Naive thymus-derived CD8-positive, alpha-beta T cell (primary cell): ENCODE results near the gene NR2E3. TPM values are rescaled to one million over a fixed set of nuclear protein-coding genes. Genes with fewer than 3 reads are reported as not detected.

Source experiments
- ATAC-seq, 2 donors: fragments of 150-1000 bp; cut with Tn5 transposase in 1 of 2; sonication (Bioruptor Pico), chemical (Tn5 transposase) in 1 of 2; 1 replicate in 1 of 2; 2 replicates in 1 of 2; pipeline ENCODE4 v1.10.0; 2021; ENCODE audit warnings: mild to moderate bottlenecking in 2 of 2, moderate library complexity in 2 of 2
- POLR2A ChIA-PET: fragments of 350-600 bp; sonication (Branson Sonifier 250); formaldehyde crosslinking; loops from one replicate; lab custom pipeline; 2021; ENCODE audit warnings: antibody characterized with exemption; lab: Charles Lee
- DNase-seq, 10 donors: peaks; one replicate each; pipeline versions ENCODE4 v3.0.0 to v3.0.0-alpha.2; 2020 to 2022
- H3K27ac Mint-ChIP-seq, 10 donors: one replicate each; pipeline ENCODE4 v1.8.0; 2020 to 2022; ENCODE audit warnings: mild to moderate bottlenecking in 10 of 10, mixed read lengths in 10 of 10, moderate library complexity in 4 of 10, inconsistent platforms in 1 of 10
- H3K27me3 Mint-ChIP-seq, 5 donors: one replicate each; pipeline ENCODE4 v1.8.0; 2021 to 2022; ENCODE audit warnings: mixed read lengths in 5 of 5
- H3K36me3 Mint-ChIP-seq, 3 donors: one replicate each; pipeline ENCODE4 v1.8.0; 2020 to 2022; ENCODE audit warnings: mixed read lengths in 3 of 3, mild to moderate bottlenecking in 2 of 3, inconsistent platforms in 1 of 3
- H3K4me1 Mint-ChIP-seq, 4 donors: one replicate each; pipeline ENCODE4 v1.8.0; 2021 to 2022; ENCODE audit warnings: mixed read lengths in 4 of 4
- H3K4me3 Mint-ChIP-seq, 10 donors: one replicate each; pipeline ENCODE4 v1.8.0; 2020 to 2022; ENCODE audit warnings: mild to moderate bottlenecking in 10 of 10, mixed read lengths in 10 of 10, moderate library complexity in 6 of 10, inconsistent platforms in 1 of 10
- H3K9me3 Mint-ChIP-seq, 9 donors: one replicate each; pipeline ENCODE4 v1.8.0; 2020 to 2022; ENCODE audit warnings: mixed read lengths in 9 of 9, mild to moderate bottlenecking in 3 of 9, inconsistent platforms in 1 of 9, moderate library complexity in 1 of 9
- polyA plus RNA-seq, 3 donors: library from polyadenylated mRNA; unstranded; fragments of 300-500 nt; fragmentation: Illumina TruSeq; gene quantifications; one replicate each; pipeline ENCODE4 v1.2.3, GENCODE V29; 2021
- total RNA-seq, 8 experiments: library from RNA in 2 of 8; stranded (reverse) in 2 of 8; gene quantifications; one replicate each; pipeline ENCODE4 v1.2.3 and lab custom pipeline; 2021 to 2026

Gene NR2E3
- total and polyA plus RNA-seq, 5 experiments from 2014 or later = 0.07 to 0.36 TPM; not detected in 3

DNA sequence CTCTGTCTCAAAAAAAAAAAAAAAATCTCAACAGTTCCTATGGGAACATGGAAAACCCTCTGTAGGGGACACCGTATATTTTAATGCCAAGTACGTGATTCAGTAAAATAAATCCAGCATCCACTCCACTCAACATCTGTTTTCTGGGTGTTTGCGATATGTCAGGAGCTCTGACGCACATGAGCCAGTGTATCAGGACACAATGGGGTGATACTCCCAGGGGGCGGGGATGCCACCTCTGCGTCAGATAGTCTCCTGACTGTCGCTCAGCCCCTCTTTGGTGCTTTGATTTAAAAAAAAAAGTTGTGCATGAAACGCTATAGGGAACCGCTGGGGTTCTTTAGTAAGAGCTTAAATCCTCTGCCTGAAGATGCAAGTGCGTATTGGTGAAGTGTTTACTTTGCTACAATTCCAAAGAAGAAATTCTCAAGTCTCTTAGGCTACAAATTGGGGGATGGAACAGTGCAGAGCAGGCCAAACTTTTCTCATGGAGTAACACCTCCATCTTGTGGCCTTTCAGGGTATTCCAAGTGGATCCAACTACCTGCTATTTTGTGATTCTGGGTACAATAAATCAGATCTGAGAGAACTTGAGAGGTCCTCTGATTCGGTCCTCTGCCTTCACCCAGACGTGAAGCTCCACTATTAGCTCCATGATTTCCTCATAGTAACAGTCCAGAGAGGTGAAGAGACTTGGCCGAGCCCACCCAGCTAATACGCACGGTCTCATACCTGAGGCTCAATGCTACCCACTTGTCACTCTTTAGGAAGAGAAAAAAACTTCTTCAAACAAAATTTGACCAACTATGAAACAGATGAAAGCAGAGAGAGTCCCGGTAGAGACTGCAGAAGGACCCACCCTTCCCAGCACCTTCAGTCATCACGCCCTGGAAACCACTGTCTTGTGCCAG is 9.3 kb upstream of the NR2E3 start:
- ATAC-seq (no peak), DNase-seq (peak in 2 of 10 donors; percentile 8 to 9)
- peaks cover 0 to 2% (median 0%) of the 10 kb centered on the region in 9 donors for H3K9me3 Mint-ChIP-seq
- POLR2A ChIA-PET = no interaction called here
- H3K27ac Mint-ChIP-seq = no peak overlapping the region
- H3K36me3 Mint-ChIP-seq = no peaks in the 10 kb centered on the region
- H3K27me3 Mint-ChIP-seq = peaks cover 11 to 40% (median 28%) of the 10 kb centered on the region in 5 donors
- H3K4me1 Mint-ChIP-seq = peaks cover 0 to 3% (median under 1%) of the 10 kb centered on the region in 4 donors
- no peak overlapping the region for H3K4me3 Mint-ChIP-seq

DNA sequence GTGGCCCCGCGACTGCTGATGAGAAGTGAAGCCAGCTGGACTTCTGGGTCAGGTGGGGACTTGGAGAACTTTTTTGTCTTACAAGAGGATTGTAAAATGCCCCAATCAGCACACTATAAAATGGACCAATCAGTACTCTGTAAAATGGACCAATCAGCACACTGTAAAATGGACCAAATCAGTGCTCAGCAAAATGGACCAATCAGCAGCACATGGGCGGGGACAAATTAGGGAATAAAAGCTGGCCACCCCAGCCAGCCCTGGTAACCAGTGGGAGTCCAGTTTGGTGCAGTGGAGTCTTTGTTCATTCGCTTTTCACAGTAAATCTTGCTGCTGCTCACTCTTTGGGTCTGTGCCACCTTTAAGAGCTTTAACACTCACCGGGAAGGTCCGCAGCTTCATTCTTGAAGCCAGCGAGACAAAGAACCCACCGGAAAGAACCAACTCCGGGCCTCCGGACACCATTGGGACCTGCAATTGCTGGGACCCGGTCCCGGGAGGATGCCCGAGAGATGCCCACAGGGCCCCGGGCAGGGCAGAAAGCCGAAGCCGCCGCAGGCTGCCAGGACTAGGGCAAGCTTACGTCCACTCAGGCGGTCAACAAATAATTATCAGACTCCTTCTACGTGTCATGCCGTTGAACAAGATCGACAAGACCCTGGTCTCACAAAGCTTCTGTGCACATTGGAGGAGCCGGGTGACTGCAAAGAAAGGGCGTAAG is 8.3 kb upstream of the NR2E3 start:
- POLR2A ChIA-PET = no interaction called here
- no peak overlapping the region for H3K4me3 Mint-ChIP-seq
- peaks cover 11 to 40% (median 28%) of the 10 kb centered on the region in 5 donors for H3K27me3 Mint-ChIP-seq
- H3K36me3 Mint-ChIP-seq = no peaks in the 10 kb centered on the region
- DNase-seq (no peak), ATAC-seq (no peak)
- H3K9me3 Mint-ChIP-seq = peaks cover 0 to 2% (median 0%) of the 10 kb centered on the region in 9 donors
- peaks cover 0 to 3% (median under 1%) of the 10 kb centered on the region in 4 donors for H3K4me1 Mint-ChIP-seq
- H3K27ac Mint-ChIP-seq = no peak overlapping the region

DNA sequence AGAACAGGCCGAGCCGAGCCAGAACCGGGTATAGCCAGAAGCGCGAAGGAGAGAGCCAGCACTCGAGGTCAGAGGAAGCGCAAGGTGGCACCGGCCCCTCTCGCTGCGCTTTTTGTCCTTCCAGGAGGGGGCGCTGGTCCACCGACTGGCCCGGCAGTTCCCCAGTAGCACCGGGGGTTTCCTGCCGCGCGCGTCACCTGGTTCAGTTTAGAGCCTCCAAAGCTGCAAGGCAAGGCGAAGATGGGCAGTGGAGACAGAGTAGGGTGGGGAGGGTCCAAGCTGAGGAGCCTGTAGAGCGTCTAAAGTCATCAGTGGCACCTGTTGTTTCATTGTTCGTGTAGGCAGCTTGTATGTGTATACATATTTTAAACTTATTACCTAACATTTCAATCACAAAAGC is 7.6 kb upstream of the NR2E3 start:
- no peak overlapping the region for H3K27ac Mint-ChIP-seq
- H3K9me3 Mint-ChIP-seq = peaks cover 0 to 2% (median 0%) of the 10 kb centered on the region in 9 donors
- peaks cover 11 to 40% (median 28%) of the 10 kb centered on the region in 5 donors for H3K27me3 Mint-ChIP-seq
- H3K36me3 Mint-ChIP-seq = no peaks in the 10 kb centered on the region
- H3K4me3 Mint-ChIP-seq = no peak overlapping the region
- no peak for ATAC-seq
- POLR2A ChIA-PET = no interaction called here
- peaks cover 0 to 3% (median under 1%) of the 10 kb centered on the region in 4 donors for H3K4me1 Mint-ChIP-seq
- DNase-seq = peak in 1 of 10 donors; percentile 3

DNA sequence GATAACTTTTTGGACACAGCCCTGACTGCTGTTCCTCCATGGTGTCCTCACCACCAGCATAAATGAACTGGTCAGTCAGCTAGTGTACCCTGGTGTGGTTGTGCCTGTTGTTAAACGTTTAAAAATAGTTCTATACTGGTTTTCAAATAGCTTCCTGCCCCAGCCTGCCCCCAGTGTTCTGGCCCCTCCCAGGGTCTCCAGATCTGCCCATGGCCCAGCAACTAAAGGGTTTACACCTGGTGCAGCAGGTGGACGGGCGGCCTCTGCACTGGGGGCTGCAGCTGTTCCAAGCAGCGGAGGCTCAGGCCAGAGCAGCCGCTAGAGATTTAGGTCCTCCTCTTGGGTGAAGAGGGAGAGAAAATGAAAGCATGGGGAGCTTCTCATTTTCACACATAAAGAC is 6.1 kb upstream of the NR2E3 start:
- peaks cover 0 to 2% (median 0%) of the 10 kb centered on the region in 9 donors for H3K9me3 Mint-ChIP-seq
- no peak overlapping the region for H3K4me3 Mint-ChIP-seq
- DNase-seq (no peak), ATAC-seq (no peak)
- H3K27ac Mint-ChIP-seq = no peak overlapping the region
- H3K4me1 Mint-ChIP-seq = peaks cover 0 to 3% (median under 1%) of the 10 kb centered on the region in 4 donors
- POLR2A ChIA-PET = no interaction called here
- H3K27me3 Mint-ChIP-seq = peaks cover 11 to 32% (median 25%) of the 10 kb centered on the region in 5 donors
- no peaks in the 10 kb centered on the region for H3K36me3 Mint-ChIP-seq

DNA sequence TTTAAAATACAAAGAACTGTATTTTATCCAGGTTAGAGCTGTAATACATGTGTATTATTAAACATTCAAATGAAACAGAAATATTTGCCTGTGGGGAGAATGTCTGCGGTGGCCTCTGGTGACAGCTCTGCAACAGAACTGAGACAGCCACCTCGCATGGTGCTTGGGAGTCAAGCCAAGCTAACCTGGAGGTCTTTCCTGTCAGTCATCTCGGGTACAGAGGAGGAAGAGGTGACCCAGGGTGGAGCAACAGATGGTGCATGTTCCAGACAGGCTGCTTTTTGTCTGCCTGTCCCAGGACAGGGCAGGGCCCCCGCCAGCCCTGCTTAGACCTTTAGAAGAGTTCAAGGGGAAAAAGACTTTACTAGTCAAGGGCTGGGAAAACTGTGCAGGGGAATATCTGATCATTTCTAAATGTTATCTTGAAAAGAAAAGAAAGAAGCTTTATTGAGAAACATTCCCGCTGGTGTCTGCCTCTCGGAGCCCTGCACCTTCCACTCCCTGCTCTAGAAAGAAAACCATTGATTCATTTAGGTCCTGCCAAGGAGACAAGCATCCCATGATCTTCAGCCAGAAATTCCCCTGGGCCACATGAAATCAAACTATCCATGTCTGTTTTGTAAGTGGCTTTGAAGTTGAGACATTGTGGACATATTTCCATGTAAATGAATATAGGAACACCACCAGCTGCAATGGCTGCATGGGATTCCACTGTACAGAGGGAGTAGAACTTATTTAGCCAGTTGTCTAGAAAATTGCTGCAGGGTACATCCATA is 5.5 kb upstream of the NR2E3 start:
- peak overlapping the region in 1 of 10 donors; percentile 13 for H3K4me3 Mint-ChIP-seq
- H3K27ac Mint-ChIP-seq = peak overlapping the region in 1 of 10 donors; percentile 48
- H3K9me3 Mint-ChIP-seq = peaks cover 0 to 2% (median 0%) of the 10 kb centered on the region in 9 donors
- ATAC-seq (no peak), DNase-seq (no peak)
- H3K27me3 Mint-ChIP-seq = peaks cover 11 to 28% (median 25%) of the 10 kb centered on the region in 5 donors
- no peaks in the 10 kb centered on the region for H3K36me3 Mint-ChIP-seq
- POLR2A ChIA-PET = no interaction called here
- H3K4me1 Mint-ChIP-seq = peaks cover 0 to 3% (median under 1%) of the 10 kb centered on the region in 4 donors

DNA sequence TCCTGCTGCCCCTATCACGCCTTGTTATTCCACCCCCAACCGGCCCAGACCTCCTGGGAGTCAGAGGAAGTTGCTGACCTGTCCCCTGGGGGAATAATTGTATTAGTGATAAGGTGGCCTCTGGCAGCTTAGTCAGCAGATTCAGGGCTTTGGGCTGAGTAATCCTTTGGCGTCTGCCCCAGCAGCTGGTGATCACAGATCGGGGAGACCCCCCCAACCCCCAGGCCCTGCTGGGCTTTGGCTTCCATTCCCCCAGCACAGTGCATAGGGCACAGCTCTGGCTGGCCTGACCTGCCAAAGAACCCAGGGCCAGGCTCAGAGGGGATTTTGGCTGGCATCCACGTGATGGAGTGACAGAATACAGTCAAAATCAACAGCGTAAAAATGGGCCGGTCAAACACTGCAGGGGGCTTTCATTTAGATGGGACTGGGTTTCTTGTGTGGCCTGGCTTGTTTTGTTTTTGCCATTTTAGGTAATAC is 3.9 kb upstream of the NR2E3 start:
- no peaks in the 10 kb centered on the region for H3K9me3 Mint-ChIP-seq
- DNase-seq (no peak), ATAC-seq (no peak)
- H3K4me3 Mint-ChIP-seq = no peak overlapping the region
- H3K27me3 Mint-ChIP-seq = peaks cover 0 to 15% (median 14%) of the 10 kb centered on the region in 5 donors
- H3K4me1 Mint-ChIP-seq = peaks cover 0 to 3% (median under 1%) of the 10 kb centered on the region in 4 donors
- no peak overlapping the region for H3K27ac Mint-ChIP-seq
- POLR2A ChIA-PET = no interaction called here
- H3K36me3 Mint-ChIP-seq = no peaks in the 10 kb centered on the region

DNA sequence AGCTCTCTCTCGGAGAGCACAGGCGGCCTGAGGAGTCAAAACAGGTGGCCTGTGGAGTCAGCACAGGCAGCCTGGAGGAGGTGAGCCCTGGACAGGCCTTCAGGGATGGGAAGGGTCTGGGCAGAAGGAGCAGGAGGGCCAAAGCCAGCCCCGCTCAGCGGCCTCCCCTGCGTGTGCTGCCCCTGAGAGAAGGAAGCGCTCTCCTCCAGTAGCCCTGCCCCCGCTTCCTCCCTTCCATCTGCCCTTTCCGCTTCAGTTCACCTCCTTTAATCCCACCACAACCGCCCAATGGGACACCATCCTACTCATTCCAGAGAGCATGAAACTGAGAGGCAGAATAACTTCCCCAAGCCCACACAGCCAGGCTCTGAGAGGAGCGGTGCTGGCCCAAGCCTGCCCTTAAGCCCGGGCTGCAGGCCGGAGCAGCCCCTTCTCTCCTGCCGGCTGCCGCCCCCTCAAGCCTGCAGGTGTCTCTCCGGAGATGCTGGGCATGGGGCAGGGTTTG is 3.2 kb upstream of the NR2E3 start:
- POLR2A ChIA-PET = no interaction called here
- H3K4me1 Mint-ChIP-seq = peaks cover 0 to 3% (median under 1%) of the 10 kb centered on the region in 4 donors
- ATAC-seq = no peak
- no peak for DNase-seq
- H3K27ac Mint-ChIP-seq = no peak overlapping the region
- no peaks in the 10 kb centered on the region for H3K36me3 Mint-ChIP-seq
- H3K9me3 Mint-ChIP-seq = no peaks in the 10 kb centered on the region
- peaks cover 0 to 10% (median 8%) of the 10 kb centered on the region in 5 donors for H3K27me3 Mint-ChIP-seq
- no peak overlapping the region for H3K4me3 Mint-ChIP-seq

DNA sequence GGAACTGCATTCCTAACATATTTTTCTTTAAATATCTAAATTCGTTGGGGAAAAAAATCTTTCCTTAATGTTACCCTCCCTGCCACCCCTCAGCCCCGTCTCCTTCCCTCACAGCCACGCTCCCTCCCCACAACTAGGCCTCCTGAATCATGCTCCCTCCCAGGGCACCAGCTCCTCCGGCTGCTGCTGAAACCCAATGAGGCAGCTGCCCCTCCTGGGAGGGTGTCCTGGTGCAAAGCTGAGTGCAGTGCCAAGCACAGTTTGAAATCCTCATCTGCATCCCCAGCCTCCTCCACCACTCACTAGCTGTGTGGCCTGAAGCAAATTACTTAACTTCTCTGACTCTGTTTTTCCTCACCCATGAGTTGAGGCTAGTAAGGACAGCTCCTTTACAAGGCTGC is 2.7 kb upstream of the NR2E3 start:
- Mint-ChIP-seq H3K4me3 (no peak overlapping the region), H3K27ac (no peak overlapping the region), H3K9me3 (no peaks in the 10 kb centered on the region), H3K36me3 (no peaks in the 10 kb centered on the region), H3K27me3 (peaks cover 0 to 5% (median 3%) of the 10 kb centered on the region in 5 donors), H3K4me1 (peaks cover 0 to 2% (median under 1%) of the 10 kb centered on the region in 4 donors)
- ATAC-seq (no peak), DNase-seq (no peak)
- POLR2A ChIA-PET = no interaction called here

DNA sequence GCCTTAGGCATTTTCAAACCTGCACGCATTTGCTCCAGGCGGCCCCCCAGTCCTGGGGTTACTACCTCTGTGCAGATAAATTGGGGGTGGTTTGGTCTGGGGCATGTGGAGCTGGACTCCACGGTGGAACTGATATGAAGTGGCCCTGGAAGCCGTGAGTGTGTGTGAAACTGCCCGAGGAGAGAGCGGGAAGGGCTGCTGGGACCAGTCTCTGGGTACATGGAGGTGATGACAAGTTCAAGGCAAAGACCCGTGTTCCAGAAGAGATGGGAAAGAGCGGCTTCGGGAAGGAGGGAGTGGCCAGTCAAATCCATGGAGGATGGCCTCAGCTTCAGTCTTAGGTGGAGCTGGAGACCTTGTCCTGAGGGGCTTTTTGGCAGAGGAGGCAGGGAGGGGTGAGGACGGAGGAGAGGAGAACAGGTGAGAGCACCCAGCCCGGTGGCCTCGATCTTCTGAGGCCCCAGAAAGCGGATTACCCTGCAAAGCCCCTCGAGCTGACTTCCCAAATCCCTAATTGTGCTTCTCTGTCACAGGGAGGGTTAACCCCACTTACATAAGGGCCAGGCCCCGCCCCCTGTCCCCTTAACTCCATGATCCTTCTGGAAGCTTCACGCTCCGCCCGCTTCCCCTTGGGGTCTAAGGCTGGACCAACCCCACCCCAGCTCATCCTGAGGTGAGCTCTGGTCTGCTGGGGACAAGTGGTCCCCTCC is 1.9 kb upstream of the NR2E3 start:
- DNase-seq (no peak), ATAC-seq (no peak)
- H3K9me3 Mint-ChIP-seq = no peaks in the 10 kb centered on the region
- no peak overlapping the region for H3K27ac Mint-ChIP-seq
- H3K4me3 Mint-ChIP-seq = no peak overlapping the region
- peaks cover 0 to 2% (median under 1%) of the 10 kb centered on the region in 4 donors for H3K4me1 Mint-ChIP-seq
- POLR2A ChIA-PET = no interaction called here
- no peaks in the 10 kb centered on the region for H3K36me3 Mint-ChIP-seq
- H3K27me3 Mint-ChIP-seq = peaks cover 0 to 5% (median 0%) of the 10 kb centered on the region in 5 donors

DNA sequence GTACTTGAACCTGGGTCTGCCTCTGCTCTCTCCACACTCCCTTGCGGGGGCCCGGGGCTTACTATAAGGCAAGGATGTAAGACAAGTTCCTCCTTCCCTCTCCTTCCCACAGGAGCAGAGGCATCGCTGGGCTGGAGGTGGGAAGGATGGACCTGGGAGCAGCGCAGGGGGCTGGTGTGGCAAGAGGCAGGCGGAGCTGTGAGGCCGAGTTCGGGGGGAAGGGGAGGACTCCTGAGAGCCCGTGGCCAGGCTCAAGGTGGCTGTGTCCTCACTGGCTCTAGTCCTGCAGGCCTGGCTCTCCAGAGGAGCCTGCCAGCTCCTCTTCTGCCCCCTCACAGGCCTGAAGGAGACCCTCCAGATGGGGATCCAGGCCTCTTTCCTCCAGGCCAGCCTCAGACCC is 1.0 kb upstream of the NR2E3 start:
- Mint-ChIP-seq H3K4me1 (peaks cover 0 to 3% (median under 1%) of the 10 kb centered on the region in 4 donors), H3K27ac (no peak overlapping the region), H3K4me3 (no peak overlapping the region), H3K36me3 (no peaks in the 10 kb centered on the region), H3K27me3 (peaks cover 0 to 5% (median 0%) of the 10 kb centered on the region in 5 donors), H3K9me3 (no peaks in the 10 kb centered on the region)
- POLR2A ChIA-PET = no interaction called here
- no peak for ATAC-seq
- no peak for DNase-seq

DNA sequence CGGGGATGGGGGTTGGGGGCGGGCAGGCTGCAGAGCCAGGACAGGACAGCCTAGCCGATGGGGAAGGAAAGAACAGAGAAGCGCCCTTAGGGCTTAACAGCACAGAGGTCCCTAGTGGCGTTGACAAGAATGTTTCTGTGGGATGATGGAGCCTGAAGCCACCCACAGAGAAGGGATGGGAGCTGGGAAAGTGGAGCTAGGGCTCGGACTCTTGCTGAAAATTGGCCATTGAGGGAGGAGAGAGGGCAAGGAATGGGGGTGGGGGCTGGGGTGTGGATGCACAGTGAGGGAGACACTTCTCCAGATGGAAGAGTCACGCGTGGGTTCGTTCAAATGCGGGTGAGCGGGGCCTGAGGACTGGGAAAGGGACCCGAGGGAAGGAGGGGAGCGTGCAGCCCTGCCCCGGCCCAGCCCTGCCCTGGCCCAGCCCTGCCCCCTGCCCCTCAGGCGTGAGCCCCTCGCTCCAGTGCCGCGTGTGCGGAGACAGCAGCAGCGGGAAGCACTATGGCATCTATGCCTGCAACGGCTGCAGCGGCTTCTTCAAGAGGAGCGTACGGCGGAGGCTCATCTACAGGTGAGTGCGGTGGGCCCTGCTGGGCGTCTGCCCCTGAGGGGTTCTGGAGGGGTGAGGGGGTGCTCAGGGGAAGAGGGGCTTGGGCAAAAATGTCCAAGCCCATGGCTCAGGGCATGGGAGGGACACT is 832 bp downstream of the NR2E3 start:
- no peaks in the 10 kb centered on the region for H3K36me3 Mint-ChIP-seq
- POLR2A ChIA-PET = no interaction called here
- peaks cover 0 to 1% (median 0%) of the 10 kb centered on the region in 9 donors for H3K9me3 Mint-ChIP-seq
- no peak overlapping the region for H3K27ac Mint-ChIP-seq
- DNase-seq = no peak
- ATAC-seq = no peak
- H3K27me3 Mint-ChIP-seq = peaks cover 0 to 5% (median 0%) of the 10 kb centered on the region in 5 donors
- H3K4me1 Mint-ChIP-seq = peaks cover 0 to 1% (median 0%) of the 10 kb centered on the region in 4 donors
- no peak overlapping the region for H3K4me3 Mint-ChIP-seq
